ENCODE measurements around the gene SNRNP35. TPM values are rescaled to one million over a fixed set of nuclear protein-coding genes. Genes with fewer than 3 reads are reported as not detected.
A peak's percentile ranks its signal among the peaks of the same experiment; 100 is the strongest.
"Not testable (repeated sequence)": the region's sequence is repeated elsewhere in the genome, so short reads cannot be mapped to it uniquely, and the experiment has no call there.

SNRNP35 gene
- total RNA-seq, 2 experiments from 2014 or later = 22.9 to 24.1 TPM

- H3K4me1 Mint-ChIP-seq (ENCODE audit: low read depth) = peaks cover 23% of the 10 kb centered on the region
- no peaks in the 10 kb centered on the region for H3K27me3 Mint-ChIP-seq (ENCODE audit: low read depth)
- no peaks in the 10 kb centered on the region for H3K36me3 Mint-ChIP-seq (ENCODE audit: low read depth)
- no peak overlapping the region for H3K4me3 Mint-ChIP-seq
- CTCF ChIA-PET = no interaction called here
- ATAC-seq (no peak), DNase-seq (no peak)
- POLR2A ChIA-PET = no interaction called here
- H3K27ac Mint-ChIP-seq = no peak overlapping the region
- no peaks in the 10 kb centered on the region for H3K9me3 Mint-ChIP-seq (ENCODE audit: insufficient read depth)
Measured at GRCh38 chr12:123479442-123480180, 21.7 kb downstream of the SNRNP35 start.

GRCh38 chr12:123481251-123481650 lies 23.3 kb downstream of the SNRNP35 start:
- CTCF ChIA-PET = interaction anchor here (0.9 to 1.3 kb wide), 2 partner anchors 13 to 17 kb away, joined by 3 read pairs; no protein-coding TSS in a partner anchor
- H3K36me3 Mint-ChIP-seq (ENCODE audit: low read depth); H3K27ac Mint-ChIP-seq; H3K27me3 Mint-ChIP-seq (ENCODE audit: low read depth); POLR2A ChIA-PET; DNase-seq; ATAC-seq; H3K4me3 Mint-ChIP-seq; H3K9me3 Mint-ChIP-seq (ENCODE audit: insufficient read depth): not testable (repeated sequence)
- peaks cover 19% of the 10 kb centered on the region for H3K4me1 Mint-ChIP-seq (ENCODE audit: low read depth)

GRCh38 chr12:123482876-123483275 lies 24.9 kb downstream of the SNRNP35 start:
- Mint-ChIP-seq H3K27me3 (ENCODE audit: low read depth) (no peaks in the 10 kb centered on the region), H3K27ac (no peak overlapping the region), H3K36me3 (ENCODE audit: low read depth) (no peaks in the 10 kb centered on the region), H3K9me3 (ENCODE audit: insufficient read depth) (no peaks in the 10 kb centered on the region), H3K4me1 (ENCODE audit: low read depth) (peaks cover 19% of the 10 kb centered on the region), H3K4me3 (no peak overlapping the region)
- ChIA-PET CTCF (interaction anchor here (1.4 to 2.3 kb wide), 3 partner anchors 8 to 100 kb away, joined by 3 to 9 read pairs (median 6); no protein-coding TSS in a partner anchor), POLR2A (interaction anchor here (0.5 to 0.8 kb wide), 3 partner anchors 11 to 32 kb away, joined by 3 to 4 read pairs (median 3); partner anchors contain the start of gene SNRNP35)
- DNase-seq (no peak), ATAC-seq (no peak)

- POLR2A ChIA-PET = no interaction called here
Measured at GRCh38 chr12:123483602-123484248, 25.8 kb downstream of the SNRNP35 start.

GRCh38 chr12:123485756-123486155 lies 27.8 kb downstream of the SNRNP35 start:
- no peaks in the 10 kb centered on the region for H3K36me3 Mint-ChIP-seq (ENCODE audit: low read depth)
- ATAC-seq (no peak), DNase-seq (no peak)
- H3K4me1 Mint-ChIP-seq (ENCODE audit: low read depth) = peaks cover 19% of the 10 kb centered on the region
- ChIA-PET CTCF (no interaction called here), POLR2A (no interaction called here)
- no peak overlapping the region for H3K27ac Mint-ChIP-seq
- no peak overlapping the region for H3K4me3 Mint-ChIP-seq
- no peaks in the 10 kb centered on the region for H3K9me3 Mint-ChIP-seq (ENCODE audit: insufficient read depth)
- H3K27me3 Mint-ChIP-seq (ENCODE audit: low read depth) = no peaks in the 10 kb centered on the region

More at GRCh38 chr12:123483602-123484248, 25.8 kb downstream of the SNRNP35 start:
- DNase-seq (peak; percentile 27), ATAC-seq (peak; percentile 39)
- no peaks in the 10 kb centered on the region for H3K9me3 Mint-ChIP-seq (ENCODE audit: insufficient read depth)
- H3K36me3 Mint-ChIP-seq (ENCODE audit: low read depth) = no peaks in the 10 kb centered on the region
- H3K4me1 Mint-ChIP-seq (ENCODE audit: low read depth) = peaks cover 19% of the 10 kb centered on the region
- H3K27ac Mint-ChIP-seq = peak overlapping the region; percentile 55
- CTCF ChIA-PET = interaction anchor here (2.3 kb wide), 1 partner anchor 99 kb away, joined by 9 read pairs; no protein-coding TSS in a partner anchor
- no peaks in the 10 kb centered on the region for H3K27me3 Mint-ChIP-seq (ENCODE audit: low read depth)
- H3K4me3 Mint-ChIP-seq = no peak overlapping the region

GRCh38 chr12:123487428-123487827 lies 29.5 kb downstream of the SNRNP35 start:
- Mint-ChIP-seq H3K36me3 (ENCODE audit: low read depth) (no peaks in the 10 kb centered on the region), H3K4me3 (no peak overlapping the region), H3K4me1 (ENCODE audit: low read depth) (peaks cover 19% of the 10 kb centered on the region), H3K27ac (no peak overlapping the region), H3K27me3 (ENCODE audit: low read depth) (no peaks in the 10 kb centered on the region), H3K9me3 (ENCODE audit: insufficient read depth) (no peaks in the 10 kb centered on the region)
- ATAC-seq = no peak
- ChIA-PET POLR2A (interaction anchor here (0.6 kb wide), 1 partner anchor 17 kb away, joined by 3 read pairs; no protein-coding TSS in a partner anchor), CTCF (interaction anchor here (0.6 kb wide), 1 partner anchor 1930 kb away, joined by 3 read pairs; no protein-coding TSS in a partner anchor)
- DNase-seq = no peak

GRCh38 chr12:123488539-123489230 lies 30.7 kb downstream of the SNRNP35 start:
- H3K4me1 Mint-ChIP-seq (ENCODE audit: low read depth) = peaks cover 14% of the 10 kb centered on the region
- CTCF ChIA-PET = no interaction called here

GRCh38 chr12:123489580-123489979 lies 31.6 kb downstream of the SNRNP35 start:
- Mint-ChIP-seq H3K9me3 (ENCODE audit: insufficient read depth) (no peaks in the 10 kb centered on the region), H3K4me3 (no peak overlapping the region), H3K36me3 (ENCODE audit: low read depth) (no peaks in the 10 kb centered on the region), H3K27ac (no peak overlapping the region), H3K27me3 (ENCODE audit: low read depth) (no peaks in the 10 kb centered on the region), H3K4me1 (ENCODE audit: low read depth) (peaks cover 5% of the 10 kb centered on the region)
- POLR2A ChIA-PET = interaction anchor here (1.0 kb wide), 1 partner anchor 43 kb away, joined by 3 read pairs; no protein-coding TSS in a partner anchor
- no peak for ATAC-seq
- no peak for DNase-seq
- CTCF ChIA-PET = no interaction called here

More at GRCh38 chr12:123488539-123489230, 30.7 kb downstream of the SNRNP35 start:
- no peak for DNase-seq
- H3K4me3 Mint-ChIP-seq = no peak overlapping the region
- H3K27me3 Mint-ChIP-seq (ENCODE audit: low read depth) = no peaks in the 10 kb centered on the region
- no peaks in the 10 kb centered on the region for H3K36me3 Mint-ChIP-seq (ENCODE audit: low read depth)
- H3K9me3 Mint-ChIP-seq (ENCODE audit: insufficient read depth) = no peaks in the 10 kb centered on the region
- POLR2A ChIA-PET = interaction anchor here (1.0 kb wide), 1 partner anchor 44 kb away, joined by 3 read pairs; no protein-coding TSS in a partner anchor
- H3K27ac Mint-ChIP-seq = no peak overlapping the region
- ATAC-seq = no peak

GRCh38 chr12:123490089-123490488 lies 32.1 kb downstream of the SNRNP35 start:
- no peaks in the 10 kb centered on the region for H3K4me1 Mint-ChIP-seq (ENCODE audit: low read depth)
- ATAC-seq (no peak), DNase-seq (no peak)
- ChIA-PET CTCF (no interaction called here), POLR2A (no interaction called here)
- H3K9me3 Mint-ChIP-seq (ENCODE audit: insufficient read depth) = no peaks in the 10 kb centered on the region
- H3K36me3 Mint-ChIP-seq (ENCODE audit: low read depth) = no peaks in the 10 kb centered on the region
- H3K27me3 Mint-ChIP-seq (ENCODE audit: low read depth) = no peaks in the 10 kb centered on the region
- H3K4me3 Mint-ChIP-seq = no peak overlapping the region
- H3K27ac Mint-ChIP-seq = no peak overlapping the region

- no peak for ATAC-seq
- no peaks in the 10 kb centered on the region for H3K4me1 Mint-ChIP-seq (ENCODE audit: low read depth)
- no peaks in the 10 kb centered on the region for H3K27me3 Mint-ChIP-seq (ENCODE audit: low read depth)
- no peaks in the 10 kb centered on the region for H3K36me3 Mint-ChIP-seq (ENCODE audit: low read depth)
- ChIA-PET CTCF (interaction anchor here (1.2 kb wide), 1 partner anchor 9 kb away, joined by 3 read pairs; no protein-coding TSS in a partner anchor), POLR2A (no interaction called here)
- DNase-seq = no peak
- no peaks in the 10 kb centered on the region for H3K9me3 Mint-ChIP-seq (ENCODE audit: insufficient read depth)
- no peak overlapping the region for H3K27ac Mint-ChIP-seq
- H3K4me3 Mint-ChIP-seq = no peak overlapping the region
Measured at GRCh38 chr12:123491056-123491455, 33.1 kb downstream of the SNRNP35 start.

GRCh38 chr12:123491481-123491880 lies 33.5 kb downstream of the SNRNP35 start:
- Mint-ChIP-seq H3K36me3 (ENCODE audit: low read depth) (no peaks in the 10 kb centered on the region), H3K9me3 (ENCODE audit: insufficient read depth) (no peaks in the 10 kb centered on the region), H3K4me3 (no peak overlapping the region), H3K27me3 (ENCODE audit: low read depth) (no peaks in the 10 kb centered on the region), H3K4me1 (ENCODE audit: low read depth) (no peaks in the 10 kb centered on the region), H3K27ac (no peak overlapping the region)
- ATAC-seq (no peak), DNase-seq (no peak)
- ChIA-PET CTCF (interaction anchor here (1.2 kb wide), 1 partner anchor 9 kb away, joined by 3 read pairs; no protein-coding TSS in a partner anchor), POLR2A (no interaction called here)
